ENCODE results near the gene IL10RA. TPM values are rescaled to one million over a fixed set of nuclear protein-coding genes. Genes with fewer than 3 reads are reported as not detected.

The IL10RA gene
- total and polyA plus RNA-seq, 2 of the 4 experiments (the other 2 are of a cell fraction): 0.12 TPM; not detected in 1

DNA sequence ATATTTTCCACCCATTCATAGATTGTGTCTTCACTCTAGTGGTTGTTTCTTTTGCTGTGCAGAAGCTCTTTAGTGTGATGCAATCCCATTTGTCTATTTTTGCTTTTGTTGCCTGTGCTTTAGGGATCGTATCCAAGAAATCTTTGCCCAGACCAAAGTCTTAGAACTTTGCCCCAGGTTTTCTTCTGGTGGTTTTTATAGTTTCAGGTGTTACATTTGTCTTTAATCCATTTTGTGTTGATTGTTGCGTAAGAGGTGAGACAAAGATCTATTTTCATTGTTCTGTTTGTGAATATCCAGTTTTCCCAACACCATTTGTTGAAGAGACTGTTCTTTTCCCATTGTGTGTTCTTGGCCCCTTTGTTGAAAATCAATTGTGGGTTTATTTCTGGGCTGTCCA is 6.4 kb downstream of the IL10RA start:
- no peak overlapping the region for H3K18ac ChIP-seq (ENCODE audit: low read depth, low read length)
- H4K5ac ChIP-seq (ENCODE audit: low read depth, low read length): no peak overlapping the region
- H4K8ac ChIP-seq (ENCODE audit: low read depth in 2 of 2, low read length in 2 of 2): no peak overlapping the region
- no peak overlapping the region for H2BK5ac ChIP-seq (ENCODE audit: low read depth, low read length, poor library complexity, severe bottlenecking)
- no peak overlapping the region for H3K4ac ChIP-seq (ENCODE audit: low read depth, low read length)
- H3K9ac ChIP-seq (ENCODE audit: low read depth, low read length): no peak overlapping the region
- ATAC-seq (ENCODE audit: low read depth) (no peak), DNase-seq (no peak)
- no peaks in the 10 kb centered on the region for H3K36me3 ChIP-seq (ENCODE audit: control insufficient read depth, insufficient read depth, low read length)
- H3K27ac ChIP-seq (ENCODE audit: insufficient read depth, low read length): no peak overlapping the region
- WGBS, 2 experiments (ENCODE audit: extremely low coverage in 2 of 2, insufficient read length in 1 of 2): 100% methylated on average over 1 of the region's 2 CpGs; no CpG with 5 or more reads in 1 of the 2 experiments
- intact Hi-C loops (cut with micrococcal nuclease) (no loop called here), dilution Hi-C loops (cut with HindIII; ENCODE audit: low sequenced_read_pairs, unreplicated experiment) (no loop called here), in situ Hi-C loops (cut with MboI; ENCODE audit: low sequenced_read_pairs) (no loop called here)
- no peaks in the 10 kb centered on the region for H3K9me3 ChIP-seq (ENCODE audit: control insufficient read depth, insufficient read depth, low read length)
- H3K9me1 ChIP-seq (ENCODE audit: insufficient read depth, low read length): no peaks in the 10 kb centered on the region
- no peak overlapping the region for H2AFZ ChIP-seq (replicated peaks; ENCODE audit: low read length, poor library complexity)
- H3K14ac ChIP-seq (replicated peaks; ENCODE audit: low read depth, low read length): no peak overlapping the region
- no peak overlapping the region for H2AK5ac ChIP-seq (ENCODE audit: low read depth, low read length)
- H2BK15ac ChIP-seq (ENCODE audit: low read depth, low read length): no peak overlapping the region
- no peaks in the 10 kb centered on the region for H4K20me1 ChIP-seq (ENCODE audit: insufficient read depth, low read length)
- H3K4me2 ChIP-seq (ENCODE audit: low read depth, low read length): no peak overlapping the region
- no peaks in the 10 kb centered on the region for H3K79me1 ChIP-seq (ENCODE audit: low read depth in 1 of 2, low read length in 2 of 2)
- ChIA-PET CTCF (no interaction called here), POLR2A (ENCODE audit: unreplicated experiment) (no interaction called here)
- no peak overlapping the region for H4K91ac ChIP-seq (ENCODE audit: insufficient read depth, low read depth, low read length)
- H3K27me3 ChIP-seq (ENCODE audit: control insufficient read depth, insufficient read depth, low read length): peaks cover 4% of the 10 kb centered on the region; the same call in 1 of the 2 replicates
- H2BK120ac ChIP-seq (ENCODE audit: low read depth, low read length): no peak overlapping the region
- H3K4me1 ChIP-seq (ENCODE audit: control insufficient read depth, insufficient read depth, low read length): no peaks in the 10 kb centered on the region
- BruUV-seq (replicated peaks): no TSS peak
- TF ChIP-seq RFX5 (IDR thresholded peaks at IDR 0.05; ENCODE audit: low read depth, low read length) (no peak), NFE2L2 (IDR thresholded peaks at IDR 0.05; ENCODE audit: low read depth, low read length) (no peak), CHD1 (IDR thresholded peaks at IDR 0.05; ENCODE audit: low read depth, low read length) (no peak), MXI1 (IDR thresholded peaks at IDR 0.05; ENCODE audit: borderline replicate concordance, low read depth, low read length) (no peak), CEBPB (IDR thresholded peaks at IDR 0.05; ENCODE audit: low read depth, low read length) (peak; percentile 57)
- H2BK20ac ChIP-seq (ENCODE audit: low read depth, low read length): no peak overlapping the region
- H3K23ac ChIP-seq (ENCODE audit: low read depth, low read length): no peak overlapping the region
- no peak overlapping the region for H3K56ac ChIP-seq (ENCODE audit: extremely low read depth, insufficient read depth, low read length)
- H3K4me3 ChIP-seq (ENCODE audit: insufficient read depth, low read depth, low read length): no peak overlapping the region
- H2AK9ac ChIP-seq (replicated peaks; ENCODE audit: low read depth, low read length, poor library complexity): no peak overlapping the region
